PFSK-1 (cell line): ENCODE measurements around the gene RALGDS.

Source experiments
- FOXP2 ChIP-seq: optimal IDR thresholded peaks from 2 replicates; pipeline ENCODE3; 2011; ENCODE audit warnings: borderline replicate concordance, control low read depth, inconsistent platforms; ENCODE audit not compliant: insufficient read depth; ENCODE audit errors: extremely low read length, extremely low read depth
- POLR2AphosphoS5 ChIP-seq: IDR thresholded peaks from 2 replicates; pipeline ENCODE4 v1.6.1; 2012; ENCODE audit warnings: low read depth, mild to moderate bottlenecking, control low read depth, low read length, moderate library complexity
- SIN3A ChIP-seq: IDR thresholded peaks from 2 replicates; pipeline ENCODE4 v1.6.1; 2012; ENCODE audit warnings: mild to moderate bottlenecking, low read length, moderate library complexity, borderline replicate concordance; ENCODE audit not compliant: insufficient read depth
- TAF1 ChIP-seq: IDR thresholded peaks from 2 replicates; pipeline ENCODE4 v1.6.1; 2012; ENCODE audit warnings: low read length, control low read depth, borderline replicate concordance; ENCODE audit not compliant: insufficient read depth
- TF ChIP-seq, protein P1 (sequence below), 2 experiments: IDR thresholded peaks; 2 replicates each; pipeline versions ENCODE4 v1.6.1 to v1.8.0; 2011 to 2012; ENCODE audit warnings: low read depth in 2 of 2, low read length in 2 of 2, control low read depth in 1 of 2, inconsistent platforms in 1 of 2, mild to moderate bottlenecking in 1 of 2, moderate library complexity in 1 of 2; ENCODE audit not compliant: insufficient read depth in 1 of 2

Gene RALGDS

DNA sequence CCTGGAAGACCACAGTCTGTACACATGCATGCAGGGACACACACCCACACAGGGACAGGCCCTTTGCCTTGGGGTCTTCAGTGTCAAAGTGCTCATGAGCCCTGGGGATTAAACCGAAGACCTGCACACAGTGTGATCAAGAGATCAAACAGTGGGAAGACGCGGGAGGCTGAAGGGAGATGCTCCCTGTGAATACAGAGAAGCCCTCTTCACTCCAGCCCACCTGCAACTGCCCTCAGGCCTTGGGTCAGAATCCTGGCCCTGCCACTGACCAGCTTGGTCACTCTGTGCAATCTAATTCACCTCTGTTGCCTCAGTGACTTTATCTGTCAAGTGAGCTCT lies 2.9 kb downstream of the RALGDS start:
- TF ChIP-seq POLR2AphosphoS5 (no peak), TAF1 (no peak), FOXP2 (no peak), SIN3A (no peak)
- TF ChIP-seq, protein P1, sequence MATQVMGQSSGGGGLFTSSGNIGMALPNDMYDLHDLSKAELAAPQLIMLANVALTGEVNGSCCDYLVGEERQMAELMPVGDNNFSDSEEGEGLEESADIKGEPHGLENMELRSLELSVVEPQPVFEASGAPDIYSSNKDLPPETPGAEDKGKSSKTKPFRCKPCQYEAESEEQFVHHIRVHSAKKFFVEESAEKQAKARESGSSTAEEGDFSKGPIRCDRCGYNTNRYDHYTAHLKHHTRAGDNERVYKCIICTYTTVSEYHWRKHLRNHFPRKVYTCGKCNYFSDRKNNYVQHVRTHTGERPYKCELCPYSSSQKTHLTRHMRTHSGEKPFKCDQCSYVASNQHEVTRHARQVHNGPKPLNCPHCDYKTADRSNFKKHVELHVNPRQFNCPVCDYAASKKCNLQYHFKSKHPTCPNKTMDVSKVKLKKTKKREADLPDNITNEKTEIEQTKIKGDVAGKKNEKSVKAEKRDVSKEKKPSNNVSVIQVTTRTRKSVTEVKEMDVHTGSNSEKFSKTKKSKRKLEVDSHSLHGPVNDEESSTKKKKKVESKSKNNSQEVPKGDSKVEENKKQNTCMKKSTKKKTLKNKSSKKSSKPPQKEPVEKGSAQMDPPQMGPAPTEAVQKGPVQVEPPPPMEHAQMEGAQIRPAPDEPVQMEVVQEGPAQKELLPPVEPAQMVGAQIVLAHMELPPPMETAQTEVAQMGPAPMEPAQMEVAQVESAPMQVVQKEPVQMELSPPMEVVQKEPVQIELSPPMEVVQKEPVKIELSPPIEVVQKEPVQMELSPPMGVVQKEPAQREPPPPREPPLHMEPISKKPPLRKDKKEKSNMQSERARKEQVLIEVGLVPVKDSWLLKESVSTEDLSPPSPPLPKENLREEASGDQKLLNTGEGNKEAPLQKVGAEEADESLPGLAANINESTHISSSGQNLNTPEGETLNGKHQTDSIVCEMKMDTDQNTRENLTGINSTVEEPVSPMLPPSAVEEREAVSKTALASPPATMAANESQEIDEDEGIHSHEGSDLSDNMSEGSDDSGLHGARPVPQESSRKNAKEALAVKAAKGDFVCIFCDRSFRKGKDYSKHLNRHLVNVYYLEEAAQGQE (IDR thresholded peaks at IDR 0.05; ENCODE audit: insufficient read depth in 1 of 2, low read depth in 2 of 2, low read length in 2 of 2), result no peak

DNA sequence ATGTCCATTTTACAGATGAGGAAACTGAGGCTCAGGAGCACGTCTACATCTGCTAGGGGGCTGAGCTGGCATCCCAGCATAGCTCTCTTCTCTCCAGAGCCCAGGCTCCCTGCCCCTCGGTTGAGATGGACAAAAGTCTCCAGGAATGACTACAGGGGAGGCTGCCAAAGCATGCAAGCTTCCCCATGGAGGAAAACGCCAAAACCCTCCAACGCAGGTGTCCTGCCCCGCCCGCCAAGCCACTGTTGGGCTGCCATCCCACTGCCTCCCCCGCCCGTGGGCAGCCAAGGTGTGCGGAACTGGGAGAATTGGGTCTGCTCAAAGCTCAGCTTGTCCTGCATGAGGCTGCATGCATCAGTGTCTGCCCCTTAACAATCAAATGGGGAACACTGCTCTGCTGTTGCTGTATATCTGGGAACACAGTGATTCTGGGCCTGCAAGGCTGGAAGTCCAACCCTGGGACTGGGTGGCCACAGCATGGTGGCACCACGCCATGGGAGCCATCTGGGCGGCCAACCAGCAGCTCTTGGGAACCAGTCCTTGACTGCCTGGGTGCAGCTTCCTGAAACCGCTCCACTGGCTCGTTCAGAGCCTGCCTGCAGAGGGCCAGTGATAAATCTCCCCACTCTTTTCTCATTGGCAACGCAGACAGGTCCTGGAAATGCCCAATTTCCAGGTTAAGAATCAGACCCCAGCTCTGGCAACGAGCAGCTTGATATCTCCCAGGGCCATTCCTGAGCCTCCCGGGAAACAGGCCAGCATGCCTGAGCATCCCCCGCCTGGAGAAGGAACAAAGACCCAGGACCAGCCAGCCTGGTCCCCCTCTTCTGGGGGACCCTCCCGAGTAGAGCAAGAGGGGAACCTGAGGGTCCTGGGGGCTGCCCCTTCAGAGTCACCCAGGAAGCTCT lies 3.5 kb downstream of the RALGDS start:
- no peak for TF ChIP-seq POLR2AphosphoS5
- TF ChIP-seq TAF1, result no peak
- TF ChIP-seq FOXP2, result no peak
- TF ChIP-seq, protein P1 (IDR thresholded peaks at IDR 0.05; ENCODE audit: insufficient read depth in 1 of 2, low read depth in 2 of 2, low read length in 2 of 2), result no peak
- TF ChIP-seq SIN3A, result no peak

GRCh38 chr9:133116346-133117231 lies 4.5 kb downstream of the RALGDS start:
- TF ChIP-seq POLR2AphosphoS5 (no peak), TAF1 (no peak), FOXP2 (no peak), SIN3A (no peak)
- TF ChIP-seq, protein P1 (IDR thresholded peaks at IDR 0.05; ENCODE audit: insufficient read depth in 1 of 2, low read depth in 2 of 2, low read length in 2 of 2), result no peak

GRCh38 chr9:133115604-133116345 lies 5.3 kb downstream of the RALGDS start:
- TF ChIP-seq SIN3A (no peak), TAF1 (no peak), POLR2AphosphoS5 (no peak), FOXP2 (no peak)
- TF ChIP-seq, protein P1 (IDR thresholded peaks at IDR 0.05; ENCODE audit: insufficient read depth in 1 of 2, low read depth in 2 of 2, low read length in 2 of 2), result no peak
